HL-60/S4 treated with retinoic acid at 250 ng/mL for 4 days and 3 days (cell line): Measurements from ENCODE around the gene ZNF264.
"Not testable (repeated sequence)": the region's sequence is repeated elsewhere in the genome, so short reads cannot be mapped to it uniquely, and the experiment has no call there.

Source experiments
- in situ Hi-C: fragments of 300-500 bp; cut with MboI; formaldehyde crosslinking; loops from 2 replicates; pipeline ENCODE4 v1.7.0; 2022; ENCODE audit warnings: low sequenced_read_pairs

ZNF264 gene

DNA sequence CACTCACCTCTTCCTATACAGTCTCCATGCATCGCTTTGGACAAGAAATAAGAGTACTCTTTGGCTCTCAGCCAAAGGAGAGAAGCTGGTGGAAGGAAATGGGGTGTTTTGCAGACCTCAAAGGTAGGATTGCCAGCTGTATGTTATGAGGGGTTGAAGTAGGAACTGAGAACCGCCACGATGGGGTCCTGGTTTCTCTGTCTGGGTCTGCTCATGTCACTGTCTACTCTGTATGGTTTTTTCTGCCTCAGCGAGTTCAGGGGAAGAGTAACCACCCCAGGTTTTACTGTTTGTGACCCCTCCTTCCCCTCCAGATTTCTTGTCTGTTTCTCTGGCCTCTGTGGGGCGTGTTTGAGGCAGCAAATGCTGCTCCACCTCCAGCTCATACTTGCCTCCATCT lies 53.2 kb downstream of the ZNF264 start:
- in situ Hi-C loops: no loop called here

DNA sequence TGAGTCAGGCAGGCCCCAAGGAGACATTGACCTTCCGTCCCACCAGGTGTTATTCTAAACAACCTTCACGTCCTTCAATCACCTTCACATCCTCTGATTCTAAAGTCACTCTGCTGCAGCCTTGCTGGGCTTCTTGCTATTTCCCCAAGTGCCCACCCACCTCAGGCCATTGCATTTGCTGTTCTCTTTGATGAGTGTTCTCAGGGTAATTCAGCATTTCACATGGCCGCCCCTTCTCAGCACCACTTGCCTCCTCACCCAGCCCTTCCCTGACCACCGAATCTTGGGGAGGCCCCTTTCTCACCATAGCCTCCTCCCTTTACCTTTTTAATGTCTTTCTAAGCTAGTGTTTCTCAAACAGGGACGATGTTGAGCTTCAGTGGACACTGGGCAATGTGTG lies 53.8 kb downstream of the ZNF264 start:
- in situ Hi-C loops: no loop called here

- in situ Hi-C loops: no loop called here
Measured at GRCh38 chr19:57245959-57246358, 54.7 kb downstream of the ZNF264 start.

- in situ Hi-C loops: no loop called here
Measured at GRCh38 chr19:57248646-57249045, 57.3 kb downstream of the ZNF264 start.

GRCh38 chr19:57249329-57249728 lies 58.0 kb downstream of the ZNF264 start:
- in situ Hi-C loops: no loop called here

GRCh38 chr19:57253767-57254166 lies 62.5 kb downstream of the ZNF264 start:
- in situ Hi-C loops: not testable (repeated sequence)

- in situ Hi-C loops: no loop called here
Measured at GRCh38 chr19:57262044-57262443, 70.7 kb downstream of the ZNF264 start.

DNA sequence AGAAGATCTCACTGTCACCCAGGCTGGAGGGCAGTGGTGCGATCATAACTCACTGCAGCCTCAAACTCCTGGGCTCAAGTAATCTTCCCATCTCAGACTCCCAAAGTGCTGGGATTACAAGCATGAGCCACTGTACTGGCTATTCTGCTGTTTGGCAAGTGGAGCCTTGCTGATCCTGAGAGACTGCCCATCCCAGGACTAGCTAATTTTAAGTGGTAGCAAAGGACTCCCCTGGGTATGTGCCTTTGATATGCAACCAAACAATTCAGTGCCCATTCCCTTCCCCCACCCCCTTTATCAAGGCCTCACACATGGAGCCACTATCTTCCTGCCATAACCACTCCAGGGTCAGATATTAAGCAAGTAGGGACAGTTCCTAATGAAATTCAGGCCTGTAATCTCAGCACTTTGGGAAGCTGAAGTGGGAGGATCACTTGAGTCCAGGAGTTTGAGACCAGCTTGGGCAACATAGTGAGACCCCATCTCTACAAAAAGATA lies 72.0 kb downstream of the ZNF264 start:
- in situ Hi-C loops: no loop called here

- in situ Hi-C loops: no loop called here
Measured at GRCh38 chr19:57267291-57267690, 76.0 kb downstream of the ZNF264 start.

- in situ Hi-C loops: no loop called here
Measured at GRCh38 chr19:57269515-57270250, 78.4 kb downstream of the ZNF264 start.

- in situ Hi-C loops: no loop called here
Measured at GRCh38 chr19:57271280-57271679, 80.0 kb downstream of the ZNF264 start.
